ENCODE measurements around the gene BCOR.

The BCOR gene

DNA sequence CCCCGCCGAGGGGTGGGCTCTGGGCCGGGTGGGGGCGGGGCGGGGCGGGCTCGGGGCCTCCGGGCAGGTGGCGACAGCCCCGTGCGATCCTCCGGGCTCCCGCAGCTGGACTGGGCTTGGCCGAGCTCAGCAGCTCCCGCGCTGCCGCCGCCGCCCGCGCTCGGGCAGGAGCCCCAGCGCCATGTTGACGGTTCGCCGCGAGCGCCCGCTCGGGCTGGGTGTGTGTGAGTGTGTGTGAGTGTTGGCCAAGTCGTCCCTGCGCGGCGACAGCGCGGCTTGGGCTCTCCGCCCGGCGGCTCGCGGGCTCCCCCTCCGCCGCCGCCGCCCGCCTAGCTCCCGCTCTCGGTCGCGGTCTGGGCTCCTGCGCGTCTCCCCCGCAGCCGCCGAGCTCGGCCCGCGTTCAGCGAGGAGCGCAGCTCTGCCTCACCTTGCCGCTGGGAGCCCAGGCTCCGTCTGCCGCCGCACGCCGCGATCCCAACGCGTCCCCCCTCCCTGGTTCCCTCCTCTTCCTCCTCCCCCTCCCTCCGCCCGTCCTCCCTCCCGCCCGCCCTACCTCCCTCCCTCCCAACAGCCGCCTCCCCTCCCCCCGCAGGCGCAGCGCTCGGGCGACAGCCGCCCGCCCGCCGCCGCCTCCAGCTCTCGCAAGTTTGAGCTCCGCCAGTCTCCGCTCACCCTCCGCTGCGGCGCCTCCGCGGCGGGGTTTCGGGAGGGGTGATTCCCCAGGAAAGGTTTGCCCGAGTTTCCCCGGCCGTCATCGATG lies at the start of gene BCOR:
Gene BCOR, minus strand, starts transcription at position 455 of the 760 bp plus-strand sequence. CDS start 20,029 bp downstream, outside the sequence.
- DNase-seq = peak; percentile 86

DNA sequence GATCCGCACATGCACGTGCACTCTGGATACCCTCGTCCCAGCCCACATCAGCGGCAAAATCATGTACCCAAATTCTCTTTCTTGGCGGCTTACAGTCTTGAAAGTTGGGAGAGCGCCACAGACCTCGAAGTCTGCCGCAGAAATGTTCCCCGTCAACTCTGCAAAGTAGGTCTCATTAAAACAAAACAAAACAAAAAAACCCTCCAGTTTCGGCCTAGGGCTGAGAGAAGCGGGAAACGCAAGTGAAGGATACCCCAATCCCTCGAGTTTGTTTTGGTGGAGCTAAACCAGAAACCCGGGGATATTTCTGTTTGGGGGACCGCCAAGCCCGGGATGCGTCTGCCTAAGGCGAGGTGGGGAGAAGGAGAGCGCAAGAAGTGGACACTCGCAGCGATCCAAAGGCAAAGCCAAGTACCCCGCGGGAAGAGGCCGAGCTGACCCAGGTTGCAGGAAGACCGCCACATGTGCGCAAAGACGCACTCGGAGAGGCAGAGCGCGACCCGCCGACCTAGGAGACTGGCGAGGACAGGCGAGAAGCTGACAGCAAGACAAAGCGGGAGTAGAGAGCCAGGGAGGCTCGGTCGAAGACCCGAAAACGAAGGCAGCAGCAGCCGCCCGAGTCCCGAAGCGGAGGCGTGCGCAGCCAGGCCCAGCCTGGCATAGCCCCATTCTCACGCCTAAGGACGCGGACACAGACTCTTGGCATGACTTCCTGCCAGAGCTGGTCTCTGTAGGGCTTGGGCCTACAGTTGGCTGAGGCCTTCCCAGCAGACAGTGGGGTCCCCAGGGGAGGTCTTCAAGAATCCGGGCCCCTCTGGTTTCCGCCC lies 49.6 kb upstream of the BCOR start:
- no peak for DNase-seq

DNA sequence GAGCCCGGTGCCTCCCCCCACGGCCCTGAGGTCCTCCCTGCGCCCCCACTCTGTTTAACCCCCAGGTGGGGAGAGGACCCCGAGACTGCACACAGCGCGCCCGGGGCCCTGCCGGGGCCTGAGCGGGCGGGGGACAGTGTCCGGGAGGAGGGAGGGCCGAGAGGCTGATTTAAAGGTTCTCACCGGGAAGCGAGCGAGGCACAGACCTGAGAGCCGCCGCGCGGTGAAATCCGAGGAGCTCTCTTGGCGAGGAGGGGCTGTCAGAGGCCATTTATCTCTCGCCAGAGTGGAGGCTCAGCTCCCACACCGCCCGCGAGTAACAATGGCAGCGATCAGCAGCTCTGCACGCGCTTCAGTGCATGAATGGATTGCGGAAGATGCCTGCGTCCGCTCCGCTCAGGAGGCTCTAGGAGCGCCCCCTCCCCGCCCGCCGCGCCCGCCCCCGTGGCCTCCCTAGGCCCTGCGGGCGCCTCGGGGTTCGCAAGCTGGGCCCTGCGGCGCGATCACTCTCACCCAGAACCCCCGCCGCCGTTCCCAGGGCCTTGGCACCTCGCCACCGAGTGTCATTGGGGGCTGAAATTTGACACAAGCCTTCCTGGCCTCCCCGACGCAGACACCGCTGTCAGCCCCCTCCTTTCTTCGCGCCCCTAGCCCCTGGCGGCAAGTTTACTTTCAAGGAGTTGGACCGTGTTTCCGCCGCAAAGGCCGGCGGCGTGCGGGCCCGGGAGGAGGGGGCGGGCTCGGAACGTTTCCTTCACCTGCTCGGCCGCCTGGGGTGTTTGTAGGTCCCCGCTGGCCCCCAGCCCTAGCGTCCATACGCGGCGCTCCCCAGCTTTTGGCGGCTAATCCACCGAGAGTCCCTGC lies 48.7 kb upstream of the BCOR start:
- no peak for DNase-seq

DNA sequence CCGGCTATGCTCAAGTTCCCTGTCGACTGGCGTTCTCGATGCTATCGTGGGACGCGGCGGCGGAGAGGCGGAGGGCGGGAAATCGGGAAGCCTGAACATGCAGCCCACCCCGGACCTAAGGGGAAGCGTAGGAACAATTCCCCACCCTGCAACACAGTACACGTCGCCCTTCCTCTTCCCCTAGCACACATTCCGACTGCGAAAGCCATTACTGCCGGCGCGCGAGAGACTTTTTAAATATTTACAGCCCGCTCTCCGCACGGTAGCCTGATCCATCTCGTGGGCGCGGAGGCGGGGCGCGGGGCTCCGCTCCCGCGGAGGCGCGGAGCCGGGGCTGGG lies 48.1 kb upstream of the BCOR start:
- no peak for DNase-seq

DNA sequence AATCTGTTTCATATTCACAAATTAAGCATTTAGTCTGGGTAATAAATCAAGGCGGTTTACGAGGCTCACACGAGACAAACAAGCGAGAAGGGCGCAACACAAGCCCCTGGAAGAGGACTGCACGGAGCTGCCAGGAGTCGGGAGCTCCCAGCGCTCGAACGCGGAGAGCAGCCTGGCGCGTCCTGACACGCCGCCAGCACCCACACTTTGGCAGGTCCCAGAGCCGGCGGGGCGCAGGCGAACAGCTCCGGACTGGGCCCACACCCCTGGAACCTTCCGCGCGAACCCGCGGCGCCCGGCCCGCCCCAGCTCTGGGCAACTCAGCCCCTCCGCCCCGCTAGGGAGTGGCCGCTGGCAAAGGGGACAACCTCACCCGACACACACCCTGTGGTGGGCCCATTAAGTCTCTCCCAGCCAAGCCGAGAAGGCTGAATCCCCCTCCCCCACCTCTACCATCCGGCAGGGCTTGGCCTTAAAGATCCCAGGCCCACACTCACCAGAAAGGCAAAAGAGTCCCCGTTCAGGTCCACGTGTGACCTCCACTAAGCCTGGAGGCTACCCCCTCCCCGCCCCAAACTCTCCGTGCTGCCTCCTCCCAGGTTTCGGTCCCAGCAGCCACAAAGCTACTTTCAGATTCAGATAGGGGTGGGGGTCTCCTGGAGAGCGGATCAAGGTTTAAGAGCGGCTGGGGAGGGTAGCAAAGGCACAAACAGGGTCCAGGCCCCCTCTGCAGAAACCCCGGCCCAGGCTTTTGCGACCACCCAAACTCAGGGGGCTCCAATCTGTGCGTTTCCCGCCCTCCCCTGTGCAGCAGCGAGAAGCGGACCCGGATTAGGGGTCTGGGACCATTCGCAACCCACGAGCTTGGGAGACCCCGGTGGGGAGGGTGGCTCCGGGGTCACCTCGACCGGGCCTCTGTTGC lies 47.5 kb upstream of the BCOR start:
- no peak for DNase-seq

DNA sequence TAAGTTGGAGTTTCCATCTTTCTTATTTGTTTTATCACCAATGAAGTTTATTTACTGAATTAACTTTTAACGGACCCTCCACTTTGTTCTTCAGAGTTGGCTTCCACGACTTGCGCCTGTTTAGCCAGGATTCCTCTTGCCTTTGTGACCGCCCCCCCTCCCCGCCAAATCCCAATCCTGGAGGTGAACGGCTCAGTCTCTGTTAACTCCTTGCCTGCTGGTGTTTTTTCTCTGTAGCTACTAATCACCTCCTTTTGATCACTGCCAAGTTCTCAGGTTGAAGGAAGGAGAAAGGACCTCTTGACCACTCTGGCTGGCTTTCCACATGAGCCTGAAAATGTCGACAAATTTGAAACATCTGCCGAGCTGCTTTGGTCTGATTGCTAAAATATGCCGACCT lies 46.8 kb upstream of the BCOR start:
- DNase-seq = no peak

DNA sequence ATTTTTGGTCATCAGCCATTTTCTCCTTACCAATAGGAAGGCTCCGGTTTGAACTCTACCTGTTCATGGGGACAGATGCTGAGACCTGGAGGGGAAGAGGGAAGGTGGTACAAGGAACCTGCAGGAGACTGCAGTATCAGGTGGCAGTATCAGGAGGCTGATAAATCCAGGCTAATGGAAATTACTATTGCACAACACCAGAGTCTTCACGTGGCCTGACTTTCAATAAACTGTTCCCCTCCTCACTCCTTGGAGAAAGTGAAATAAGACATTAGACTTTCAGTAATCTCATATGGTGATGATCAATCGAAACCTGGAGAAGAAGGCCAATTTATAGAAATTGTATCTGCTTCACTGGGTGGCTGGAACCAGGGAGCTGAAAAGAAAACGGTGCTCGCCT lies 46.2 kb upstream of the BCOR start:
- DNase-seq = no peak

DNA sequence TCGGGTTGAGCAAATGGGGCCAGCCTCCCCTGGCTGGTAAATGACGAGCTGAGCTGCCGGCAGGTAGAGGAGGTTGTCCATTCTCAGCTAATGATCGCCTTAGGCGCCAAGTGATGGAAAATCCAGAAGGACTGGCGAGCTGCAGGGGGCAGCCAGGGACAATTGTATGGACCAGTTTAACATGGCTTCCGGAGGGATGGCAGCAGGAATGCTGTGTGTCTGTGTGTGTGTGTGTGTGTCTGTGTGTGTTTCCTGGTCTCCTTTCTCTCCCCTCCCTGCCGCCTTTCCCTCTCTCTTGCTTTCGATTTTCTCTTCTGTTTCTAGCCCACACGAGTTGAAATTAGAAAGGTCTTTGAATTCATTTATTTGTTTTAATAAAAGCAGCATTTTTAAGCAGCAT lies 45.2 kb upstream of the BCOR start:
- DNase-seq = no peak

DNA sequence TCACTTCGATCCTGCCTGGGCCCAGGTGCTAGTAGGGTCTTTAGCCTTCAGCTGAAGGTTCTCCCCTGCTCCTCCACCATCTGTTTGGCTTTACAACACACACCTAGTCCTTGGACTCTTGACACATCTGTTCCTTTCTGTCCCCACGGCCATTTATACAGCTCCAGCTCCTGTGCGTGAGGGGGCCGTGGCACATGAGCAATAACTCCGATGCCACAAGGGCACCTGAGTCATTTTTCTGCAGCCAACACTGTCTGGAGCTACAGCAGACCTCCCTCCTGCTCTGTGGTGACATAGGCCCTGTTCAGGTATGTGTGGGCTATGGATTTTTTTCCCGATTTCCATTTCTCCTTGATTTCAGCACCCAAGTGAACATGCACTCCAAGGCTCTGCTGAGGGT lies 44.7 kb upstream of the BCOR start:
- no peak for DNase-seq

DNA sequence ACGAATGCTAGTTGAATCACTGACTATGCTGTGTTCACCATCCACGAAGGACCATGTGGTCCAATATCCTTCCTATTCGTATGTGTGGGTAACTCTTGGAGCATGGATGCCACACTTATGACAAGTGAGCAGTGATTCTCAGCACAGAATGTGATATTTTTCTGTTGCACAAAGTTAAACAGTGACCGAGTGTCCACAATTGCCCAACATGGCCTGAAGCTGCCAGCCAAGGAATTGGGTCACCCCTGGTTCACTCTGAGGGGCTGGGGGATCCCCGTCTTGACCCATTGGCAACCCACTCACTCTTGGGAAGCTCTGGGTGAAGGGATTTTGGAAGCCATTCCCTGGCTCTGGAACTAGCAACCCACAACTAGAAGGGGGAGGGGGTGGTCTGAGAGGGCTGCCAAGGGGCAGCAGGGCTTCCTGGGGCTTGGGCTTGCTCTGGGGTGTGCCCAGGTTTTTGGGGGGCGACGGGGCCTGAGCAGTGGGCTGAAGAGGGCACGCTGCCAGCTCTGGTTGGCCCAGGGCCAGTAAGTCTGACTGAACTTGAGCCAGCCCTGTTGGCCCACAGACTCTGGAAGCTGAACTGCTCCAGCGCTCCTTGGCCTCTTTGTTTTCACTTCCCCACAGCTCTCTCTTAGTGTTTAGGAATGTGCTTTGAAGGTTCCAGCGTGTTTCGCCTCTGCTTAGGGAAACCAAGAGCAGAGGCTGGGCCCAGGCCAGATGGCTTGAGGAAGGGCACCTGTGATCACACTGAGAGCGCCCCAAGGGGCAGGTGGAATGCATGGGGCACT lies 43.1 kb upstream of the BCOR start:
- no peak for DNase-seq

DNA sequence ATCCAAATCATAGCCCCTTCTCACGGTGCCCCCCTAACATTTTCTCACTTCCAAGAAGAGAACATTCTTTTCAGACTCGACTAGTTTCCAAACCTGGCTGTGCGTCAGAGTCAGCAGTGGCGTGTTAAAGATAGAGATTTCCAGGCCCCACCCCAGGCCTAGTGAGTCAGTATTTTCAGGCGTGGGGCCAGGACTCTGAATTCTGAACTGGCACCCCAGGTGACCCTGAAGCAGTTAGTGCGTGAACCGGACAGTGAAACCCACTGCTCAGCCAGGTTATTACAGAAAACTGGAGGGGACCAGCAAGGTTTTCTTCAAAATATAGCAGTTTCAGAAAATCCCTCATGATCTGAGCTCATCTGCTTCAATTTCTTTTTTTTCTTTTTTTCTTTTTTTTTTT lies 35.0 kb upstream of the BCOR start:
- no peak for DNase-seq

DNA sequence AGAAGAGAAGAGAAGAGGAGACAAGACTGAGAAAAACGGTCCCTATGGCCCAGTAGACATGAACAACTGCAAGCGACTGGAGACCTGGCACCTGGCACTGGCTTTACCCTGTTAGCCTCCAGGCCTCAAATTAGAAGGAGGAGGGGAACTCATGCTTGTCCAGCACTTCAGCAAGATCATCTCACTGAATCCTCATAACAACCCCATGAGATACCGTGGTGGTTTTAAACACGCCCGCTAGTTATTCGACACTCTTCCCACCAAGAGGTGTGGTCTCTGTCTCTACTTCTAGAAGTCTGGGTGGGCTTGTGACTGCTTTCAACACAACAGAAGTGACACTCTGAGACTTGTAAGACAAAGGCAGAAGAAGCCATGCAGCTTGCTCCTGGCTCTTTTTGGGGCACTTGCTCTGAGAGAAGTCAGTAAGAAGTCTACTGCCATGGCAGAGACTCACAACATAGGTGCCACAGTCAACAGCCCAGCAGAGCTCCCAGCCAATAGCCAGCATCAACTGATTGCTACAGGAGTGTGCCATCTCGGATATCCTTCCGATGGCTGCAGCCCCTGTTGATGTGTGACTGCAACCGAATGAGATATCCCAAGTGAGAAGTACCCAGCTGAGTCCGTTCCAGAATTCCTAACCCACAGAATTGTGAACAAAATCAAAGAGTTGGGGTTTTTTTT lies 34.0 kb upstream of the BCOR start:
- no peak for DNase-seq

DNA sequence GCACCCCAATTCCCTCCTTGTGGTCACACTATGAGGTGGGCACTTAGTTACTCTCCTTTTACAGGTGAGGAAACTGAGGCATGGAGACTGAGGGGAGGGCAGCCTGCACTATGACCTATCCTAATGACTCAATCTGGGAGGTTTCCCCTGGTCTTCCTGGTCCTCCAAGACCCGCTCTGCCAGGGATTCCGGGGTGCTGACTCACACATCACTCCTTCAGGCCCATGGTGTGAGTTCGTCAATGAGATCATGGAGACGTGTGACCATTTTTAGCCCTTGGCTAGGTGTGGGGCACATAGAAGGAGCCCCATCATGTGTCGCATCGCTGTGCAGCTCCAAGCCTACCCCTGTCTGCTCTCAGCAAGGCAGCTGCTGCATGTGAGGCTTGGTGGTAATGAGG lies 32.4 kb upstream of the BCOR start:
- no peak for DNase-seq

DNA sequence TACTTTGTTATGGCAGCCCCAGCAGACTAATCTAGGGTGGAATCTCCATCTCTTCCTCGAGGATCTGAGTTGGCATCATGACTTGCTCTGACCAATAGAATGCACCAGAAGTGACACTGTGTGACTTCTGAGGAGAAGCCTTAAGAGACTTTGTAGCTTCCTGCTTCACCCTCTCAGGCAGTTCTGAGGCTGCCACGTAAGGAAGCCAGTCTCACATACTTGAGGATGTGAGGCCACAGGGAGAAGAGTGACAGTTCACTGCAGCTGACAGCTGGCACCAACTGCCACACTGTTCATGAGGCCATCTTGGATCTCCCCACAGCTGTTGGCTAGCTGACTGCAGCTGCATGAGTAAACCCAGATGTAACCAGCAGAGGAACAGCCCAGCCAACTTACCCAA lies 29.3 kb upstream of the BCOR start:
- no peak for DNase-seq

DNA sequence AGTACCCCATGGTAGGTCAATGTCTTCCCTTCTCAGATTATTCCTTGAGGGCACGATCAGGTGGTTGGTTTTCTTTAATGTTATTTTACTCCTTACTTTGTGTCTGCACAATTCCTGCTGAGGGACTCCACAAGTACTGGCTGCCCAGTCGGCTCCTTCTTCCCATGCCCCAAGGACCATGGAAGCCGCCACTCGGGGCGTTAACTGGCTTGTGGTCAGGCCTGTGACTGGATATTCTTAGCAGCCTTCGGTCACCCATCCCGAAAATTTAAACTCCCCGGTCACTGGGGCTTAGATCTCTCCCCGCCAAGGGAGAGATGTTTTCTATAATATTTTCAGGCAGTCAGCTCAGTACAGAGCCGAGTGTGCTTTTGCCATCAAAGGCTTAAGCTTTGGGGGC lies 24.7 kb upstream of the BCOR start:
- DNase-seq = no peak

DNA sequence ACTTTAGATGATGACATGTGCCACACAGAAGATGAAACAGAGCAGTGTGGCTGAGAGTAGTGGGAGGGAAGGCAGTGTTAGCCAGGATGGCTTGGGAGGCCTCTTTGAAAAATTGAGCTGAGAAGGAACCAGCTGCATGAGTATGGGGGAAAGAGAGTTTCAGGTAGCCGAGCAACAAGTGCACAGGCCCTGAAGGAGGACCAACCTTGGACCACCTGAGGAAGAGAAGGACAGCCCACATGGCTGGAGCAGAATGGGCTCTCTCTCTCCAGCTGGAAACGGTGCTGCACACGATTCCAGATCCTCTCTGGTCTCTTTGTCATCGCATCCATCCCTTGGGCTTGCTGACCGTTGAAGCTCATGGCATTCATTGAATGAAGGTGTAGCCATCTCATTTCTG lies 23.9 kb upstream of the BCOR start:
- no peak for DNase-seq

DNA sequence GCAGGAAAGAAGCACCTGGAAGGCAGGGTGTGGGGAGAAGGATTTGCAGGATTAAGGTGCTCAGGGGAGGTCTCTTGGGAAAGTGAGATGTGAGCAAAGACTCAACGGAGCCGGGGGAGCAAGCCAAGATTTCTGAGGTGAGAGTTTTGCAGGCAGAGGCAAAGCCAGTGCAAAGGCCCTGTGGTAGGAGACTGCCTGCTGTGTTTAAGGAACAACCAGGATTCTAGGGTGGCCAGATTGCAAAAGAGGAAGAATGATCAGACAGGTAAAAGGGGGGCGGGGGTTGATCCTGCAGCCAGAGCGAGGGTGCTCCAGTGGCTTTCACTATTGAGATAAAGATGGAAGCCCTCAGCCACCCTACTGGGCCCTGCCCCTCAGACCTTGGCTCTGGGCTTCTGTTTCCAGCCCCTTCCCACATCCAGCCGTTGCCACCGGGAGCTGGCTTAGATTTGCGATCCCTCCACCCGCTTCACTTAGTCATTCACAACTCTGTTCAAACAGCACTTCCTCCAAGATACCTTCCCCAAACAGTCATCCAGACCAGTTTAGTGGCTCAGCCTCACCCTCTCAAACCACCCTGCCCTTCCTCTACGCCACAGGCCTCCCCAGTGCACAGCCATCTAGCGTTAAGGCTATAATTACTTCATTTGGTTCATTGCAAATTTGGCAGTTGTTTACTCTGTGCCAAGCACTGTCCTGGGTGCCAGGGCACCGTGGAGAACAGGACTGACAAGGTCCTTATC lies 23.3 kb upstream of the BCOR start:
- DNase-seq = no peak

DNA sequence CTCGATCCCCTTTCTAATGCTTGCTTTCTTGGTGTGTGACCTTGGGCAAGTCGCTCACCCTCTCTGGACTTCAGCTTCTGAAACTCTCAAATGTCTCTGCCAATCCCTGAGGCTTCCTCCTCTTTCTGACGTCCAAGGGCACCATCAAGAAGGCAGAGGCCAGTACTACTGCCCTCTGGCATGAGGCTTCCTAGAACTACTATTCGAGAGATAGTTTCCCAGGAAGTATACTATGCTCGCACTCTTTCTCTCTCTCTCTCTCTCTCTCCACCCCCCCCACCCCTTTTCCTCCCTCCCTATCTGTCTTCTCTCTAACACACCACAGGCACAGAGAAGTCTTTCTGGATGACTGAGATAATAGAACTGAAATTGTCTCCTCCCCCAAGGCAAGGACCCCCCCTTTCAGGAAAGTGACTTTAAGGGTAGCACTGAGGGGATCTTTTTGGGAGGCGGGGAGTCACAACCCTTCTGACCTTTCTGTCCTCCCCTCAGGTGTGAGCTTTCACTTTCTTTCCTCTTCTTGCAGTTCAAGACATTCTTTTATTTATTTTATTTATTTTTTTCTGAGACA lies 20.0 kb upstream of the BCOR start:
- DNase-seq = no peak

DNA sequence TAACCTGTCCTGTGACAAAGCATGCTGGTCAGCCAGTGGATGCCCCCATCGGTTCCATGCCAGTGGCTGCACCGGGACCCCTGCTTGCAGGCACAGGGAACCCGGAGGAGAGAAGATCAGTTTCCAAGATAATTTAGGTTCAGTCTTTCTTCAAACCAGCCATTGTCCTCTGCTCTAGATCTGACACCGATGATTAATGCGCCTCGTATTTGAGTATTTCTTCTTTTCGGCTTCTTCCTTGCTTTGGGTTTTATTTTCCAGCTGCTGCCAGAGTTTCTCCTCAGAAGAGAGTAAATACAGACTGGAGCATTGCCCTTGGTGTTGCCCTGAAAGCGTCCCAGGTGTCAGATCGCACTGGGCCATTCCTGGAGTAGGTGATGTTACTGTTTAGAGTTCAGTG lies 19.2 kb upstream of the BCOR start:
- DNase-seq = no peak

DNA sequence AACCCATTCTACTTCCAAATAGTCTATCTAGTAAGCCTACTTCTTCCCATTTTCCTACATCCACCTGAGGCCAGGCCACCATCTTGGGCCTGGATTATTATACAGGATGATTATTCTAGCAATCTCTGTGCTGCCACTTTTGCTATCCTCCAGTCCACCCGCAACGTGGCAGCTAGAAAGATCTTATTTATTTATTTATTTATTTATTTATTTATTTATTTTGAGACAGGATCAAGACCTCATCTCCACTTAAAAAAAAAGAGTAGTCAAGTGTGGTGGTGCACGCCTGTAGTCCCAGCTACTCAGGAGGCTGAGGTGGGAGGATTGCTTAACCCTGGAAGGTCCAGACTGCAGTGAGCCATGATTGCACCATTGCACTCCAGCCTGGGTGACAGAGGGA lies 15.2 kb upstream of the BCOR start:
- no peak for DNase-seq
